Activated CD8-positive, alpha-beta memory T cell treated with anti-CD3 and anti-CD28 coated beads for 1 hour (primary cell): ENCODE data around the gene PLAC8.
A peak's percentile ranks its signal among the peaks of the same experiment; 100 is the strongest.
"Not testable (repeated sequence)": the region's sequence is repeated elsewhere in the genome, so short reads cannot be mapped to it uniquely, and the experiment has no call there.

ENCODE experiments used
- DNase-seq, 2 donors: peaks; one replicate each; pipeline ENCODE4 v3.0.0-alpha.2; 2020; ENCODE audit warnings: low read depth in 1 of 2; ENCODE audit errors: extremely low read depth in 1 of 2

The PLAC8 gene, protein sequence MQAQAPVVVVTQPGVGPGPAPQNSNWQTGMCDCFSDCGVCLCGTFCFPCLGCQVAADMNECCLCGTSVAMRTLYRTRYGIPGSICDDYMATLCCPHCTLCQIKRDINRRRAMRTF

GRCh38 chr4:83114576-83114975 lies at the start of gene PLAC8:
PLAC8 (minus strand) TSS chr4:83114729; CDS start chr4:83107921, 6,808 bp downstream.
- DNase-seq, result no peak

DNA sequence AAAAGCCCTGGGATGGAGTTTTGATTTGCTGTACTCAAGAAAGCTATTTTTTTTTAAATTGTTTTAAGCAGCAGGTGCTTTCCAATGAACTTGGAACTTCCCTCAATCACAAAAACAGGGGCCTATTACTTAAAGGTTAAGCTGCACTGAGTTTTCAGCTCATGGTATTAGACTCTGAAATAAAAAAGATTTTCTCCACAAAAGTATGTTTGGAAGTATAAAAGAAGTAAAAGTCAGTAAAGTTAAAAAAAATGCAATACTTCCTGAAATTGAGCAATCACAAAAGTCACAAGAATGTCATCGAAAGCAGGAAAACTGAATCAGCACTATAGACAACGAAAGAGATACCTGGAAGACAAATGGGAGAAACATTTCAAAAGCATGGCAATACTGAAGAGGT lies 38.9 kb upstream of the PLAC8 start:
- no peak for DNase-seq

GRCh38 chr4:83152746-83153145 lies 38.2 kb upstream of the PLAC8 start:
- DNase-seq, result no peak

GRCh38 chr4:83151651-83152050 lies 37.1 kb upstream of the PLAC8 start:
- DNase-seq, result no peak

DNA sequence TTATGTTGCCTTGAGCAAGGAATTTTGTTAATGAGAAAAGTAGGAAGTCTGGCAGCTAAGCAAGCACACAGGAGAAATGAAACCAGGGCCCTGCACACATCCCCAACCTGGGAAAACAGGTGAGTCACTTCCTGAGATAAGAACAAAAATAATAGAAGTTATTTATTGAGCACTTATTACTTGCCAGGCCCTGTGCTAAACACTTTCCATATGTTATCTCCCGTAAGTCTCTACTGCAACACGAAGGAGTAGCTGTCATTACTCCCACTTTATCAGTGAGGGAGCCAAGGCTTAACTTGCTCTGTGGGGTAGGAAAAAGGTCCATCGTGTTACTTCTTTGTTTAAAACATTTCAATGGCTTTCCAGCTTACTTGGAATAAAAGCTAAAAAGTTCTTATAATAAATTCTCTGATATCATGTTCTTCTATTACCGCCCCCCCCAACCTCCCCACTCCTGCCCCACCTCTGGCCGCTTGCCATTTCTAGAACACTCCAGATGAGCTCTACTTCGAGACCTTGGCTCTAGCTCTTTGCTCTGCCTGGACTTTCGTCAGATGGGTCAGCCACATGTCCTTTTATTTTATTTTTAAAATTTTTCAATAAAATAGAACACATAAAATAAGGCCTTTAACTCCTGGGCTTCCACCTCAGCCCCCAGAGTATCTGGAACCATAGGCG lies 36.3 kb upstream of the PLAC8 start:
- DNase-seq, result no peak

DNA sequence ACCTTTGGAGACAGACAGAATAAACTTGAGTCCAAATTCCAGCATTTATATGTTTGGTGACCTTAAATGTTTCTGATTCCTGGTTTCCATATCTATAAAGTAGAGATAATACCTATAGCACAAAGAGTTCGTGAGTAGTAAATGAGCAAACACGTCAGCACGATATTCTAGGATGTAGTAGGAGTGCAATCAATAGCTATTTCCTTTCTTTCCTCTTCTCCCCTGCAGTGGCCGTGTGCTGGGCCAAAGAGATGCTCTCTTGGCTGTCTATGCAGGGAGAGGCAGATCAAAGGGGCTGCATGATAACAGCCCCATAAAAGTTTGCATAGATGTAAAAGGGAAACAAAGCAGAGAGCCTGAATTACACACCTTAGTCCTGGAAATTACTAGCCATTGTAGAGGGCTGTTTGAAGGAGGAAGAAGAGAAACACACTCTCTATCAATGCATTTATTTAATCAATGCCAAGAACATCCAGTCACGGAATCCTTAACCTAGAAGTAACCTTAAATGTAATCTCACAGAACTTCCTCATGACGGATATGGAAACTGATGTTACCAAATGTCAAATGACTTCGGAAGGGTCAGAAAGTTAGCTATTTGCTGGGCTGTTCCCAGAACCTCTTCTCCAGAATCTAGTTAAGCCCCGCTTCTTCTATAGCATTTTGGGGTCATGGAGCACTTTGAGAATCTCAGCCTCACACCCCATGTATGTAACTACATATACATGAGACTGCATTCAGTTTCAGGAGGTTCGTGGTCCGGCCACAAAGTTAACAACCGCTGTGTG lies 35.5 kb upstream of the PLAC8 start:
- no peak for DNase-seq

GRCh38 chr4:83146841-83147240 lies 32.3 kb upstream of the PLAC8 start:
- DNase-seq, result no peak

DNA sequence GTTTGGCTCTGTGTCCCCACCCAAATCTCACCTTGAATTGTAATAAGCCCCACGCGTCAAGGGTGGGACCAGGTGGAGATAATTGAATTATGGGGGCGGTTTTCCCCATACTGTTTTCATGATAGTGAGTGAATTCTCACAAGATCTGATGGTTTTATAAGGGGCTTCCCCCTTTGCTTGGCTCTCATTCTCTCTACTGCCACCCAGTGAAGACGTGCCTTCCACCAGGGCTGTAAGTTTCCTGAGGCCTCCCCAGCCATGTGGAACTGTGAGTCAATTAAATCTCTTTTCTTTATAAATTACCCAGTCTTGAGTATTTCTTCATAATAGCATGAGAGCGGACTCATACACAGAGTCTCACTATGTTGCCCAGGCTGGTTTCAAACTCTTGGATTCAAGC lies 31.2 kb upstream of the PLAC8 start:
- DNase-seq, result not testable (repeated sequence)

DNA sequence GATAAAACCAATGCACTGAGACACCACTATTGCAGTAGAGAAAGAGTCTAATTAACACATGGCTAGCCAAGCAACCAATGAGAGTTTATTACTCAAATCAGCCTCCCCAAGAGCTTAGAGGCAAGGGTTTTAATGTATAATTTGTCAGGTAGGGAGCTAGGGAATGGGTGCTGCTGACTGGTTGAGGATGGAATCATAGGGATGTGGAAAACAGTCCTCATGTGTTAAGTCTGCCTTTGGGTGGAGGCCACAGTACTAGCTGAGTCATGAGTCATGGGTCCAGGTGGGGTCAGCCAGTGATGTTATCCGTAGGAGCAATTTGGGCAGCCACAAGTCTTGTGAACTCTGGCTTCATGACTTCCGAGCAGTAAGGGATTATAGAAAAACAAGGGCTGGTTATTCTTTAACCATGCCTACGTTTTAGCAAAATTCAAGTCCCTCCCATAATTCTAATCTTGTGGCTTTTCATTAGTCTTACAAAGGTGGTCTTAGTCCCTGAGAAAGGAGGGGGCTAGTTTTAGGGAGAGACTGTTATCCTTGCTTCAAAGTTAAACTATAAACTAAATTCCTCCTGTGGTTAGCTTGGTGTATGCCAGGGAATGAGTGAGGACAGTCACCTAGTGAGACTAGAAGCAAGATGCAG lies 25.1 kb upstream of the PLAC8 start:
- no peak for DNase-seq

GRCh38 chr4:83138946-83139345 lies 24.4 kb upstream of the PLAC8 start:
- DNase-seq, result no peak

GRCh38 chr4:83132065-83132464 lies 17.5 kb upstream of the PLAC8 start:
- no peak for DNase-seq

DNA sequence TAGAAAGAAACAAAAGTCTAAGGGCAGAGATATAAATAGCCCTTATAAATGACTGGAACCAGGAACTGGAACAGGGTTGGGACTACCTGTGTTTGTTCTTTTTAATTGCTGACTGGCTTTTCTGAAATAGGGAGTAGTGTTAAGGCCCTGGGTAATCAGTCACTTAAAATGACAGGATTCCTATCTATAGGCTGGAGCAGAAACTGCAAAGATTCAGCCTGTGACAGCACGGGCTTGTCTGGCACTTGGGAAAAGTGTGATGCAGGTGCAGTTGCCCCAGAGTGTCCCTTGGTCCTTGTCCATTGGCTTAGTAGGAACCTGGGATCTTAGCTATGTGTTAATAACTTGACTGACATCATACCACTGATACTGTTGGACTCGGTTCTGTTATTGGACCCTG lies 14.7 kb upstream of the PLAC8 start:
- no peak for DNase-seq

DNA sequence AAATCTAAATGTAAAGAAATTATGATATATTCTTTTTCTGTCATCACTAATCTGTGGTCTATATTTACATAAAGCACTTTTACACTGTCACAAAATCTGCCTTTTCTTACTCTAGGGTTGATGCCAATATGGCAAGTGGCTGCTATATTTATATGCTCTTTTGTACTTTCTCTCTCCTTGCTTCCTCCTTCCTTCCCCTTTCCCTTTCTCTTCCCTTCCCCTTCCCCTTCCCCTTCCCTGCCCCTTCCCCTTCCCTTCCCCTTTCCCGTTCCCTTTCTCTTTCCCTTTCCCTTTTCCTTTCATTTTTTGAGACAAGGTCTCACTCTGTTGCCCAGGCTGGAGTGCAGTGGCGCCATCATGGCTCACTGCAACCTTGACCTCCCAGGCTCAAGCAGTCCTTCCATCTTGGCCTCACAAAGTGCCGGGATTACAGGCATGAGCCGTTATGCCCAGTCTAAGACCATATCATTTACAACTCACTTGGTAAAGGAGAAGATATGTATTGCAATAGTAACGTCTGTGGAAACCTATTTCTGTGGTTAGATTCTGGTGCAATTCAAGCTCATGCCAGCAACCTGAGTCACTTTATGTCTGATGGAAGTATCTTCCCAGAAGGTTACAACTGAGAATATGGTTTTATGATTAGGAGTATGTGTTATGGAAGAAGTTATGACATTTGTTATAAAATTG lies 13.9 kb upstream of the PLAC8 start:
- no peak for DNase-seq

- peak in 1 of 2 donors; percentile 20 for DNase-seq
Observed at GRCh38 chr4:83125738-83126141, 11.2 kb upstream of the PLAC8 start.

GRCh38 chr4:83124111-83124780 lies 9.7 kb upstream of the PLAC8 start:
- DNase-seq, result no peak

DNA sequence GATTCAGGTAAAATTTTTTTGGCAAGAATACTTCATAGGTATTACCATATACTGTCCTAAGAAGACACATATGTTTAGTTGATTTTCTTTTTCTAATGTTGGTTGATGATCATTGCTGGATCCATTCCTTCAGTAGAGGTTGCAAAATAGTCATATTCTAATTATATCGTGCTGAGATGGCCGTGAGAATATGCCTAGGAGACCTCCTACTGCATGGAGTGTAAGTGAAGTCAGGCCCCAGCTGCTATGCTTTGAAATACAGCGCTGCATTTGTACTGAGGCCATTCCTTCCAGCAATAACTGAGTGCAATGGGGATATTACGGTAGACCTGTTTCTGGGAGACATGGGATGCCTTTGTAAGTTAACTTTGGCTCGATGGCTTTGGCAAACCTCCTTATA lies 6.7 kb upstream of the PLAC8 start:
- no peak for DNase-seq

- DNase-seq, result no peak
Observed at GRCh38 chr4:83118869-83119268, 4.3 kb upstream of the PLAC8 start.

- no peak for DNase-seq
Observed at GRCh38 chr4:83115656-83116285, 1.2 kb upstream of the PLAC8 start.

GRCh38 chr4:83115000-83115399 lies 471 bp upstream of the PLAC8 start:
- no peak for DNase-seq

- no peak for DNase-seq
Observed at GRCh38 chr4:83113429-83113786, 1.1 kb downstream of the PLAC8 start.
